HepG2 (cell line): ENCODE data around the gene SLC39A1. TPM values are rescaled to one million over a fixed set of nuclear protein-coding genes. Genes with fewer than 3 reads are reported as not detected.
A peak's percentile ranks its signal among the peaks of the same experiment; 100 is the strongest.

ENCODE experiments used
- ARNT2 ChIP-seq: sonication (generic); formaldehyde crosslinking; IDR thresholded peaks from 2 replicates; pipeline ENCODE4 v1.8.0; 2022; ENCODE audit warnings: mild to moderate bottlenecking, low read depth, missing genetic modification reagents, moderate library complexity
- DMAP1 ChIP-seq: IDR thresholded peaks from 2 replicates; pipeline ENCODE4 v1.6.1; 2016
- ELF3 ChIP-seq: IDR thresholded peaks from 2 replicates; pipeline ENCODE4 v1.6.1; 2016; ENCODE audit warnings: missing genetic modification reagents, missing compliant biosample characterization
- FOXC1 ChIP-seq: sonication (generic); formaldehyde crosslinking; IDR thresholded peaks from 2 replicates; pipeline ENCODE4 v1.8.0; 2022; ENCODE audit warnings: mild to moderate bottlenecking, missing genetic modification reagents, borderline replicate concordance
- HDAC1 ChIP-seq: sonication (generic); formaldehyde crosslinking; IDR thresholded peaks from 2 replicates; pipeline ENCODE4 v1.5.1; 2020; ENCODE audit warnings: mild to moderate bottlenecking, missing genetic modification reagents
- HIC2 ChIP-seq: sonication (generic); formaldehyde crosslinking; IDR thresholded peaks from 2 replicates; pipeline ENCODE4 v1.9.0; 2022; ENCODE audit warnings: low read depth, missing genetic modification reagents
- HIVEP1 ChIP-seq: sonication (generic); formaldehyde crosslinking; IDR thresholded peaks from 2 replicates; pipeline ENCODE4 v1.4.0; 2020; ENCODE audit warnings: mild to moderate bottlenecking, missing genetic modification reagents
- HNF4G ChIP-seq, 2 experiments: sonication (generic) in 1 of 2; formaldehyde crosslinking in 1 of 2; IDR thresholded peaks; 2 replicates each; pipeline versions ENCODE4 v1.4.0 to v1.6.1; 2011 to 2020; ENCODE audit warnings: borderline replicate concordance in 2 of 2, low read depth in 2 of 2, mild to moderate bottlenecking in 2 of 2, low read length in 1 of 2, missing genetic modification reagents in 1 of 2, moderate library complexity in 1 of 2
- JUND ChIP-seq: sonication (generic); formaldehyde crosslinking; IDR thresholded peaks from 2 replicates; pipeline ENCODE4 v1.8.0; 2022; ENCODE audit warnings: mild to moderate bottlenecking, missing genetic modification reagents
- MEF2D ChIP-seq: sonication (generic); formaldehyde crosslinking; IDR thresholded peaks from 2 replicates; pipeline ENCODE4 v1.5.1; 2020; ENCODE audit warnings: mild to moderate bottlenecking, missing genetic modification reagents
- RFX5 ChIP-seq: IDR thresholded peaks from 2 replicates; pipeline ENCODE4 v1.6.1; 2011; ENCODE audit warnings: low read depth, low read length, improper control_type of control experiment
- SMYD3 ChIP-seq: sonication (generic); formaldehyde crosslinking; IDR thresholded peaks from 2 replicates; pipeline ENCODE4 v1.8.1; 2023; ENCODE audit warnings: mild to moderate bottlenecking, missing genetic modification reagents
- SNAPC2 ChIP-seq: sonication (generic); formaldehyde crosslinking; IDR thresholded peaks from 2 replicates; pipeline ENCODE4 v1.8.1; 2022; ENCODE audit warnings: mild to moderate bottlenecking, missing genetic modification reagents
- ZSCAN20 ChIP-seq: sonication (generic); formaldehyde crosslinking; IDR thresholded peaks from 2 replicates; pipeline ENCODE4 v1.4.0; 2020; ENCODE audit warnings: missing genetic modification reagents, mild to moderate bottlenecking, borderline replicate concordance
- polyA plus RNA-seq, 8 experiments: library from polyadenylated mRNA; depleted of rRNA in 3 of 8; stranded (reverse) in 7 of 8; unstranded in 1 of 8; fragments of >200 nt; fragmentation: Illumina TruSeq in 4 of 8; extraction: Trizol in 4 of 8; gene quantifications; 2 replicates each; pipeline versions ENCODE4 v1.2.1 to v1.2.3, GENCODE V29; 2011 to 2016; ENCODE audit warnings: low read depth in 4 of 8, missing spikeins in 1 of 8, mixed read lengths in 1 of 8; ENCODE audit not compliant: insufficient read depth in 1 of 8
- total RNA-seq, 5 experiments: library from RNA; depleted of rRNA; stranded (reverse); fragments of >200 nt; fragmentation: Illumina TruSeq; extraction: Trizol; gene quantifications; 2 replicates each; pipeline ENCODE4 v1.2.3, GENCODE V29; 2016; ENCODE audit warnings: low read depth in 1 of 5
- TF ChIP-seq, protein P1 (sequence below): sonication (generic); formaldehyde crosslinking; IDR thresholded peaks from 2 replicates; pipeline ENCODE4 v1.5.1; 2020; ENCODE audit warnings: missing genetic modification reagents, mild to moderate bottlenecking, borderline replicate concordance
- TF ChIP-seq, protein P2 (sequence below): sonication (generic); formaldehyde crosslinking; IDR thresholded peaks from 2 replicates; pipeline ENCODE4 v1.5.1; 2020; ENCODE audit warnings: mild to moderate bottlenecking, missing genetic modification reagents, borderline replicate concordance
- TF ChIP-seq, protein P3 (sequence below): sonication (generic); formaldehyde crosslinking; conservative IDR thresholded peaks from 2 replicates; pipeline ENCODE4 v1.4.0; 2020; ENCODE audit warnings: missing genetic modification reagents

SLC39A1 gene
- total and polyA plus RNA-seq, 2 of the 13 experiments (the other 11 are each of a cell fraction or from before 2014, with no cell fraction given) = 71.2 to 78.4 TPM

GRCh38 chr1:153967107-153967999 is 4.0 kb upstream of the SLC39A1 start, which contains the start of gene CREB3L4 (continued):
- TF ChIP-seq, protein P1, sequence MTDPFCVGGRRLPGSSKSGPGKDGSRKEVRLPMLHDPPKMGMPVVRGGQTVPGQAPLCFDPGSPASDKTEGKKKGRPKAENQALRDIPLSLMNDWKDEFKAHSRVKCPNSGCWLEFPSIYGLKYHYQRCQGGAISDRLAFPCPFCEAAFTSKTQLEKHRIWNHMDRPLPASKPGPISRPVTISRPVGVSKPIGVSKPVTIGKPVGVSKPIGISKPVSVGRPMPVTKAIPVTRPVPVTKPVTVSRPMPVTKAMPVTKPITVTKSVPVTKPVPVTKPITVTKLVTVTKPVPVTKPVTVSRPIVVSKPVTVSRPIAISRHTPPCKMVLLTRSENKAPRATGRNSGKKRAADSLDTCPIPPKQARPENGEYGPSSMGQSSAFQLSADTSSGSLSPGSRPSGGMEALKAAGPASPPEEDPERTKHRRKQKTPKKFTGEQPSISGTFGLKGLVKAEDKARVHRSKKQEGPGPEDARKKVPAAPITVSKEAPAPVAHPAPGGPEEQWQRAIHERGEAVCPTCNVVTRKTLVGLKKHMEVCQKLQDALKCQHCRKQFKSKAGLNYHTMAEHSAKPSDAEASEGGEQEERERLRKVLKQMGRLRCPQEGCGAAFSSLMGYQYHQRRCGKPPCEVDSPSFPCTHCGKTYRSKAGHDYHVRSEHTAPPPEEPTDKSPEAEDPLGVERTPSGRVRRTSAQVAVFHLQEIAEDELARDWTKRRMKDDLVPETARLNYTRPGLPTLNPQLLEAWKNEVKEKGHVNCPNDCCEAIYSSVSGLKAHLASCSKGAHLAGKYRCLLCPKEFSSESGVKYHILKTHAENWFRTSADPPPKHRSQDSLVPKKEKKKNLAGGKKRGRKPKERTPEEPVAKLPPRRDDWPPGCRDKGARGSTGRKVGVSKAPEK = peak; percentile 91; the same call in 1 of the 2 replicates
- TF ChIP-seq HDAC1 (peak; percentile 88), ELF3 (CRISPR knock-in tag) (peak; percentile 51), ZSCAN20 (CRISPR knock-in tag) (no peak), DMAP1 (peak; percentile 82), ARNT2 (CRISPR knock-in tag) (peak; percentile 85; the same call in 1 of the 2 replicates), RFX5 (no peak), HIC2 (CRISPR knock-in tag) (no peak), HIVEP1 (CRISPR knock-in tag) (peak; percentile 96), SMYD3 (CRISPR knock-in tag) (peak; percentile 62), HNF4G (IDR thresholded peaks at IDR 0.05; ENCODE audit: borderline replicate concordance, low read depth, low read length) (no peak), HNF4G (CRISPR knock-in tag; IDR thresholded peaks at IDR 0.05; ENCODE audit: borderline replicate concordance, low read depth) (no peak), FOXC1 (peak; percentile 75), SNAPC2 (CRISPR knock-in tag) (peak; percentile 79; the same call in 1 of the 2 replicates), JUND (CRISPR knock-in tag) (no peak), MEF2D (CRISPR knock-in tag) (0 out of 2 replicates have a peak, but pooled peaks have one; percentile 85)
- TF ChIP-seq, protein P2, sequence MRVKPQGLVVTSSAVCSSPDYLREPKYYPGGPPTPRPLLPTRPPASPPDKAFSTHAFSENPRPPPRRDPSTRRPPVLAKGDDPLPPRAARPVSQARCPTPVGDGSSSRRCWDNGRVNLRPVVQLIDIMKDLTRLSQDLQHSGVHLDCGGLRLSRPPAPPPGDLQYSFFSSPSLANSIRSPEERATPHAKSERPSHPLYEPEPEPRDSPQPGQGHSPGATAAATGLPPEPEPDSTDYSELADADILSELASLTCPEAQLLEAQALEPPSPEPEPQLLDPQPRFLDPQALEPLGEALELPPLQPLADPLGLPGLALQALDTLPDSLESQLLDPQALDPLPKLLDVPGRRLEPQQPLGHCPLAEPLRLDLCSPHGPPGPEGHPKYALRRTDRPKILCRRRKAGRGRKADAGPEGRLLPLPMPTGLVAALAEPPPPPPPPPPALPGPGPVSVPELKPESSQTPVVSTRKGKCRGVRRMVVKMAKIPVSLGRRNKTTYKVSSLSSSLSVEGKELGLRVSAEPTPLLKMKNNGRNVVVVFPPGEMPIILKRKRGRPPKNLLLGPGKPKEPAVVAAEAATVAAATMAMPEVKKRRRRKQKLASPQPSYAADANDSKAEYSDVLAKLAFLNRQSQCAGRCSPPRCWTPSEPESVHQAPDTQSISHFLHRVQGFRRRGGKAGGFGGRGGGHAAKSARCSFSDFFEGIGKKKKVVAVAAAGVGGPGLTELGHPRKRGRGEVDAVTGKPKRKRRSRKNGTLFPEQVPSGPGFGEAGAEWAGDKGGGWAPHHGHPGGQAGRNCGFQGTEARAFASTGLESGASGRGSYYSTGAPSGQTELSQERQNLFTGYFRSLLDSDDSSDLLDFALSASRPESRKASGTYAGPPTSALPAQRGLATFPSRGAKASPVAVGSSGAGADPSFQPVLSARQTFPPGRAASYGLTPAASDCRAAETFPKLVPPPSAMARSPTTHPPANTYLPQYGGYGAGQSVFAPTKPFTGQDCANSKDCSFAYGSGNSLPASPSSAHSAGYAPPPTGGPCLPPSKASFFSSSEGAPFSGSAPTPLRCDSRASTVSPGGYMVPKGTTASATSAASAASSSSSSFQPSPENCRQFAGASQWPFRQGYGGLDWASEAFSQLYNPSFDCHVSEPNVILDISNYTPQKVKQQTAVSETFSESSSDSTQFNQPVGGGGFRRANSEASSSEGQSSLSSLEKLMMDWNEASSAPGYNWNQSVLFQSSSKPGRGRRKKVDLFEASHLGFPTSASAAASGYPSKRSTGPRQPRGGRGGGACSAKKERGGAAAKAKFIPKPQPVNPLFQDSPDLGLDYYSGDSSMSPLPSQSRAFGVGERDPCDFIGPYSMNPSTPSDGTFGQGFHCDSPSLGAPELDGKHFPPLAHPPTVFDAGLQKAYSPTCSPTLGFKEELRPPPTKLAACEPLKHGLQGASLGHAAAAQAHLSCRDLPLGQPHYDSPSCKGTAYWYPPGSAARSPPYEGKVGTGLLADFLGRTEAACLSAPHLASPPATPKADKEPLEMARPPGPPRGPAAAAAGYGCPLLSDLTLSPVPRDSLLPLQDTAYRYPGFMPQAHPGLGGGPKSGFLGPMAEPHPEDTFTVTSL = peak; percentile 41; the same call in 1 of the 2 replicates
- TF ChIP-seq, protein P3, sequence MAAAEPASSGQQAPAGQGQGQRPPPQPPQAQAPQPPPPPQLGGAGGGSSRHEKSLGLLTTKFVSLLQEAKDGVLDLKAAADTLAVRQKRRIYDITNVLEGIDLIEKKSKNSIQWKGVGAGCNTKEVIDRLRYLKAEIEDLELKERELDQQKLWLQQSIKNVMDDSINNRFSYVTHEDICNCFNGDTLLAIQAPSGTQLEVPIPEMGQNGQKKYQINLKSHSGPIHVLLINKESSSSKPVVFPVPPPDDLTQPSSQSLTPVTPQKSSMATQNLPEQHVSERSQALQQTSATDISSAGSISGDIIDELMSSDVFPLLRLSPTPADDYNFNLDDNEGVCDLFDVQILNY (CRISPR knock-in tag) = no peak; the same call in 1 of the 2 replicates
